SJCRH30 (cell line): ENCODE results near the gene ALKBH3. TPM values are rescaled to one million over a fixed set of nuclear protein-coding genes. Genes with fewer than 3 reads are reported as not detected.

Experiments used
- DNase-seq, 2 experiments: peaks; one replicate each; pipeline ENCODE4 v3.0.0-alpha.2; 2015 to 2020
- H3K27ac ChIP-seq: fragments of 250-450 bp; sonication (Bioruptor Pico); 2 replicates; pipeline ENCODE4 v1.5.1; 2020; ENCODE audit warnings: mild to moderate bottlenecking, moderate library complexity
- H3K27me3 ChIP-seq: fragments of 250-450 bp; sonication (Bioruptor Pico); 2 replicates; pipeline ENCODE4 v1.5.1; 2020; ENCODE audit warnings: mild to moderate bottlenecking, moderate library complexity
- H3K36me3 ChIP-seq: fragments of 250-450 bp; sonication (Bioruptor Pico); 2 replicates; pipeline ENCODE4 v1.5.1; 2020; ENCODE audit warnings: mild to moderate bottlenecking, moderate library complexity
- H3K4me1 ChIP-seq: fragments of 250-450 bp; sonication (Bioruptor Pico); 2 replicates; pipeline ENCODE4 v1.5.1; 2020; ENCODE audit warnings: mild to moderate bottlenecking, moderate library complexity
- H3K4me3 ChIP-seq: fragments of 250-450 bp; sonication (Bioruptor Pico); 2 replicates; pipeline ENCODE4 v1.5.1; 2020; ENCODE audit warnings: mild to moderate bottlenecking, moderate library complexity
- H3K9me3 ChIP-seq: fragments of 250-450 bp; sonication (Bioruptor Pico); replicated peaks from 2 replicates; pipeline ENCODE4 v1.5.1; 2020; ENCODE audit warnings: mild to moderate bottlenecking, moderate library complexity
- total RNA-seq: library from RNA; depleted of rRNA; stranded (reverse); fragments of >200 nt; shearing (Covaris generic); gene quantifications from 2 replicates; pipeline ENCODE4 v1.2.3, GENCODE V29; 2014; rRNA removed

ALKBH3 gene
- total RNA-seq, result 26.0 and 29.2 TPM in 2 replicates

GRCh38 chr11:43880640-43881159, at the start of gene ALKBH3:
TSS of gene ALKBH3 (plus strand) at chr11:43880831. CDS start at chr11:43882653, 1,822 bp downstream.
- H3K27me3 ChIP-seq, result no peaks in the 10 kb centered on the region
- H3K27ac ChIP-seq, result peak within 1 kb of the TSS; percentile 35; the same call in 1 of the 2 replicates
- H3K36me3 ChIP-seq, result peaks cover 10% of the 10 kb centered on the region
- peak within 1 kb of the TSS; percentile 76 for H3K4me3 ChIP-seq
- H3K4me1 ChIP-seq, result peaks cover 3% of the 10 kb centered on the region; the same call in 1 of the 2 replicates
- DNase-seq, result peak; percentile 95 to 97
- no peaks in the 10 kb centered on the region for H3K9me3 ChIP-seq

DNA sequence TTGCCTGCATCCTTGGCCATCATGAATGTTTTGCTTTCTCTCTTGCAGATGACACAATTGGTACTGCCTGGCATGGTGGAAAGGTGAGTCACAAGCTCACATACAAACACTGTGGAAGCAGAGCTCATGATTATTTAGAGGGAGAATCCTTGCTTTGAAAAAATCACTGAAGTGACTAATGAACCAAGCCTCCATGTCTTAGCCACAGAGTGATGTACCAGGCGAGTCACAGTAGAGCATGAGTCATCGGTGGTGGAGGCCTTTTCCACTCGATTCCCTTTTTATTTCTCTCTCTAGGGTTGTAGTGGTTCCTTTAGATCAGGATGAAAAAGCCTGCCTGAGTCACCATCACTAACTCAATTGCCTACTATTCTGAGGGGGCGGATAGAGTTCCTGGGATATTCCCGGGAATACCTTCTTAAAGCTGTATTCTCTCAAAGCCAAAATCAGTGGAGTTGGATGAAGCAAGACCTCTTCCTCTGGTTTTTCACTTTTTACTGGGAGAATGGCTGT, 49.6 kb upstream of the ALKBH3 start:
- H3K4me3 ChIP-seq, result no peak overlapping the region
- H3K27me3 ChIP-seq, result no peaks in the 10 kb centered on the region
- H3K9me3 ChIP-seq, result no peaks in the 10 kb centered on the region
- peak overlapping the region; percentile 19 for H3K27ac ChIP-seq
- peaks cover 20% of the 10 kb centered on the region for H3K4me1 ChIP-seq
- H3K36me3 ChIP-seq, result no peaks in the 10 kb centered on the region
- DNase-seq, result peak; percentile 76 to 79

- H3K36me3 ChIP-seq, result no peaks in the 10 kb centered on the region
- H3K27ac ChIP-seq, result no peak overlapping the region
- DNase-seq, result no peak
- H3K4me1 ChIP-seq, result peaks cover 20% of the 10 kb centered on the region
- no peak overlapping the region for H3K4me3 ChIP-seq
- H3K27me3 ChIP-seq, result no peaks in the 10 kb centered on the region
- H3K9me3 ChIP-seq, result no peaks in the 10 kb centered on the region
These were observed 48.1 kb upstream of the ALKBH3 start for GRCh38 chr11:43832536-43832935.

GRCh38 chr11:43833657-43834073, 47.0 kb upstream of the ALKBH3 start:
- peak in 1 of 2 experiments; percentile 26 for DNase-seq
- H3K36me3 ChIP-seq, result no peaks in the 10 kb centered on the region
- H3K27me3 ChIP-seq, result no peaks in the 10 kb centered on the region
- peaks cover 20% of the 10 kb centered on the region for H3K4me1 ChIP-seq
- H3K4me3 ChIP-seq, result no peak overlapping the region
- H3K27ac ChIP-seq, result no peak overlapping the region
- H3K9me3 ChIP-seq, result no peaks in the 10 kb centered on the region

DNA sequence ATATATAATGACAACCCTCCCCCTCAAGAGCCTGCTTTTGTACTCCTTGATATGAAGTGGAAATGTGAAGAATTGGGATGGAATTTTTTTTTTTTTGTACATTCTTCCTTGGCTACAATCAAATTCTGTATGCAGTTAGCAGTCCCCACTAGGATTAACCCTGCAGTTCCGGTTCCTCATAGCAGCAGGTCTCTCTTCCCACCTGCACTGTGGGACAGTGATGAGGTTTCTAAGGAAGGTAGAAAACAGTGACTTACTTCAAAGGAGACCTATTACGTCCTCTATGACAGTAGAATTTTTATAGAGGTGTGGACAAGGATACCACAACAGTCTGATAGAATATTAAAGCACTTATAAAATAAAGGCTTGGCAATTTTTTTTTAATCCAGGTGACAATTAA, 46.3 kb upstream of the ALKBH3 start:
- peaks cover 20% of the 10 kb centered on the region for H3K4me1 ChIP-seq
- H3K27ac ChIP-seq, result no peak overlapping the region
- DNase-seq, result no peak
- H3K27me3 ChIP-seq, result no peaks in the 10 kb centered on the region
- H3K36me3 ChIP-seq, result no peaks in the 10 kb centered on the region
- no peak overlapping the region for H3K4me3 ChIP-seq
- H3K9me3 ChIP-seq, result no peaks in the 10 kb centered on the region

DNA sequence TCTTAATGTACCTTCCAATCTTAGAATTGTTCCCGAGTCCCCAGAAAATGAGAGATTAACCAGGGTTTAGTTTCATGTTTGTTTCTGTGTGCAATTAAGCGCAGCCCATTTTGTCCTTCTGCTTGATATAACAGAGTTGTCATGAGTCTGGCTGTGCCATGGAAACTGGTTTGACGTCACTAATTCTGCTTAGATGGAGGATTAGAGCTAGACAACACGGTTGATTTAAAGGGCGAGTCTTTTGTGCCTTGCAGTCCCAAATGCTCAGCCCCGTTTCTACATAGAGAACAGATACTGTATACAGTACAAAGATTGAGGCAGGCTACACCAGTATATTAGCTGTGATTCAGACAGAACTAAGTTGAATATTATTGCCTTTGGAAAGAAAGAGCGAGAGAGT, 45.5 kb upstream of the ALKBH3 start:
- Histone ChIP-seq H3K36me3 (no peaks in the 10 kb centered on the region), H3K9me3 (no peaks in the 10 kb centered on the region), H3K27ac (no peak overlapping the region), H3K4me1 (peaks cover 16% of the 10 kb centered on the region), H3K4me3 (no peak overlapping the region), H3K27me3 (no peaks in the 10 kb centered on the region)
- no peak for DNase-seq

DNA sequence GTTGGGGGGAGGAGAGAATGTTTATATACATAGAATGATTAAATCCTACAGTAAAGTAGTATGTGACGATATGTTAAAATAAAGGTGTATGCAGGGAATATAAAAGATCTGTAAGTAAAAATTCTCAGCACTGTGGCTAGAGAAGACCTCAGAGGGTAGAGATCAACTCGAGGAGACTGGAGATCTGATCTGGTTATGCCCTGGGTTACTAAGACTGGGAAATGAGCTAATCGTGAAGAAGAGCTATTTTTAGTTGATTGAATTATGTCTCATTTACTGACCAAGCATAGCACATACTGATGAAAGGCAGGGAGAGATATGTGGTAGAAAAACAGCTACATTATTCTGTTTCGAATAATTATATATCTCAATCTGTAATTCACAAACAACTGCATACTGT, 42.8 kb upstream of the ALKBH3 start:
- Histone ChIP-seq H3K27me3 (no peaks in the 10 kb centered on the region), H3K27ac (no peak overlapping the region), H3K36me3 (peaks cover 6% of the 10 kb centered on the region), H3K4me1 (no peaks in the 10 kb centered on the region), H3K9me3 (no peaks in the 10 kb centered on the region), H3K4me3 (no peak overlapping the region)
- no peak for DNase-seq

GRCh38 chr11:43842021-43842420, 38.6 kb upstream of the ALKBH3 start:
- Histone ChIP-seq H3K27me3 (no peaks in the 10 kb centered on the region), H3K4me1 (no peaks in the 10 kb centered on the region), H3K9me3 (no peaks in the 10 kb centered on the region), H3K27ac (no peak overlapping the region), H3K36me3 (peaks cover 8% of the 10 kb centered on the region), H3K4me3 (no peak overlapping the region)
- no peak for DNase-seq

DNA sequence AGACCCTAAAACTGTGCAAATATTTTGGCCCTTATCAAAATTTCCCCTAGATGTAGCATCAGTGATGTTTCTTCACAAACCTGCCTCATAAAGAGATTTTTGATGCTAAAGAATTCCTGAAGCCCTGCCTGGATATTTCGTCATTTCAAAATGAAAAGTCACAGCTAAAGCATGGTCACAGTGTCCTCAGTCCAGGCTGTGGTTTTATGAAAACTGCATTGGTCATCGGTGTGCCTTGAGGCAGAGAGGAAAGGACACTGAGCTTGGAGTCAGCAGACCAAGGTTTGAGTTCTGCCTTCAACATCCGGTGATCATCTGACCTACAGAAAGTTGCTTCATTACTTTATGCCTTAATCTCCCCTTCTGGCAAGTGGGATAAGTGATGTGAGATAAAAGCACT, 34.8 kb upstream of the ALKBH3 start:
- Histone ChIP-seq H3K27ac (no peak overlapping the region), H3K4me1 (no peaks in the 10 kb centered on the region), H3K36me3 (peaks cover 3% of the 10 kb centered on the region; the same call in 1 of the 2 replicates), H3K27me3 (no peaks in the 10 kb centered on the region), H3K4me3 (no peak overlapping the region), H3K9me3 (no peaks in the 10 kb centered on the region)
- DNase-seq, result no peak

DNA sequence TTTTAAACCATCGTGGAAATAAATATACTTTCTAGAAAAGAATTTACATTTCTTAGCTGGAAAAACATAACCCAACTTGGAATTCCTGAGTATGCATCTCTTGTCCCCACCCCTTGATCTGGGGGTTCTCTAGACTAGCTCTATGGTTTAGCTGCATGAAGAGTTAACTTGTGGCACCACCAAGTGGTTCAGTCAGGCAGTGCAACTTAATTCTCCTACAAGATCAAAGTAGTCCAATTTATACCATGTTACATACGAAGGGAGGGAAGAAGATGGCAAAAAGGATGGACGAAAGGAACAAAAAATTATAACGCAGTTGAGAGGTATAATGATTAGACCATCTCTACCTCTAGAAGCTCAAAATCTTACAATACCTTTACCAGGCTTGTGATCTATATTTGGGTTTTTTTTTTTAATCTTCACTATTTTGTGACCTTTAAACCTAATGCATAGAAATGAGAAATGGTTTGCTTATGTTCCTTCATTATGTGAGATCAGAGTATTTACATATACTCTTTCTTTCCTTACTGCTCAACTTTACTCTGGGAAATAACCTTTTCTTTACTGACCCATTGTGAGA, 28.5 kb upstream of the ALKBH3 start:
- no peak overlapping the region for H3K27ac ChIP-seq
- H3K9me3 ChIP-seq, result no peaks in the 10 kb centered on the region
- peaks cover 6% of the 10 kb centered on the region; the same call in 1 of the 2 replicates for H3K36me3 ChIP-seq
- no peaks in the 10 kb centered on the region for H3K4me1 ChIP-seq
- no peak overlapping the region for H3K4me3 ChIP-seq
- no peaks in the 10 kb centered on the region for H3K27me3 ChIP-seq
- peak; percentile 68 to 90 for DNase-seq

GRCh38 chr11:43853781-43854180, 26.9 kb upstream of the ALKBH3 start:
- no peak for DNase-seq
- H3K27me3 ChIP-seq, result no peaks in the 10 kb centered on the region
- peaks cover 8% of the 10 kb centered on the region; the same call in 1 of the 2 replicates for H3K36me3 ChIP-seq
- no peaks in the 10 kb centered on the region for H3K9me3 ChIP-seq
- H3K4me3 ChIP-seq, result no peak overlapping the region
- no peak overlapping the region for H3K27ac ChIP-seq
- no peaks in the 10 kb centered on the region for H3K4me1 ChIP-seq

DNA sequence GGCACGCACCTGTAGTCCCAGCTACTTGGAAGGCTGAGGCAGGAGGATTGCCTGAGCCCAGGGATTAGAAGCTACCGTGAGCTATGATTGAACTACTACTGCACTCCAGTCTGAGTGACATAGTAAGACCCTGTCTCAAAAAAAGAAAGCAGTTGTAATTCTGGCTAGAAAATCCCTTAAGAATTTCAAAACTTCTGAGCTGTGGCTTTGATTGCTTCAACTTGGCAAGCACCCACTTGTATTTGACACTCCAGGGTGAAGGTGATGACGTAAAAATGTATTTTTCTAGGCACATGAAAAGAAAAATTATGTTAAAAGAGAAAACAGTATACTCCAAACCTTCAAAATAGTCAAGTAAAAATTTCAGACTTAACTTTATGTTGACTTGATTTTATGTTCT, 23.6 kb upstream of the ALKBH3 start:
- no peaks in the 10 kb centered on the region for H3K9me3 ChIP-seq
- H3K4me1 ChIP-seq, result no peaks in the 10 kb centered on the region
- no peak overlapping the region for H3K4me3 ChIP-seq
- DNase-seq, result no peak
- peaks cover 8% of the 10 kb centered on the region; the same call in 1 of the 2 replicates for H3K36me3 ChIP-seq
- no peaks in the 10 kb centered on the region for H3K27me3 ChIP-seq
- H3K27ac ChIP-seq, result no peak overlapping the region

- H3K27me3 ChIP-seq, result no peaks in the 10 kb centered on the region
- no peak for DNase-seq
- no peak overlapping the region for H3K27ac ChIP-seq
- H3K36me3 ChIP-seq, result peaks cover 4% of the 10 kb centered on the region; the same call in 1 of the 2 replicates
- no peaks in the 10 kb centered on the region for H3K9me3 ChIP-seq
- H3K4me1 ChIP-seq, result no peaks in the 10 kb centered on the region
- no peak overlapping the region for H3K4me3 ChIP-seq
These were observed 19.5 kb upstream of the ALKBH3 start for GRCh38 chr11:43861141-43861540.

DNA sequence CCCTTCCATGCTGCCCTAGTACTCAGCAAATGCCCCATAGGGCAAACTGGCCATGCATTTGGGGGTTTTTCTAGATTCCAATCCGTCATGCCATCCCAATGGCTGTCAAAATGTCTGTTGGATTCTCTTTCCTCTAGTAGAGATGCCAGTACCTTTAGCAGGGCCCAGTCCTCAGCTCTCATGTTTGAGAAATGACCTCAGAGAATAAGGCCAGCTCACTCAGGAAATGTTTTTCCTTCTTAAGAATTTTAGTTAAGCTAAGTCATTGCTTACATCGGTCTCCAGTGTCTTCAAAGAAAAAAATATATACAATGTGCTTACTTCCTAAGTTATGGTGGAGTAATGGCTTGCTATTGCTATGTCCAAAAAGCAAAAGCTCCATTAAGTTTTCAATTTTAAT, 14.1 kb upstream of the ALKBH3 start:
- H3K36me3 ChIP-seq, result no peaks in the 10 kb centered on the region
- no peaks in the 10 kb centered on the region for H3K27me3 ChIP-seq
- no peak for DNase-seq
- no peak overlapping the region for H3K4me3 ChIP-seq
- no peak overlapping the region for H3K27ac ChIP-seq
- H3K4me1 ChIP-seq, result no peaks in the 10 kb centered on the region; the same call in 1 of the 2 replicates
- H3K9me3 ChIP-seq, result no peaks in the 10 kb centered on the region

DNA sequence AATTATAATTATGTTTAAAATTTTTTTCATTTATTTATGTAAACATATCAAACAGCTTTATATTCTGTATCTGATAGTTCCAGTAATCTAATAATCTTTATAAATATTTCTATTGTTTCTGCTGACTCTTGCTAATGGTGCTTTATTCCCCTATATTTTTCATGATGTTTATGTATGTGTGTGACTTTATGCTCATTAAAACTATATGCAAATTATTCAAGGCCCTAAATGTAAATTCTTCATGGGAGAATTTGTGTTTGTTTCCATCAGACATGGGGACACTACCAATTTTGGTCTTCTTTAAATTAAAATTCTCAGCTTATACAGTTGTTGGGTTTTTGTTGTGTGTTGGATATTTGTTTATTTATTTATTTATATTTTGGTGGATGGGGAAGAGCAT, 13.7 kb upstream of the ALKBH3 start:
- no peak for DNase-seq
- Histone ChIP-seq H3K27ac (no peak overlapping the region), H3K4me3 (no peak overlapping the region), H3K4me1 (no peaks in the 10 kb centered on the region; the same call in 1 of the 2 replicates), H3K9me3 (no peaks in the 10 kb centered on the region), H3K36me3 (no peaks in the 10 kb centered on the region), H3K27me3 (no peaks in the 10 kb centered on the region)
